Epithelial cell of prostate (primary cell): Measurements from ENCODE around the gene ZNF653.
"Not testable (repeated sequence)": the region's sequence is repeated elsewhere in the genome, so short reads cannot be mapped to it uniquely, and the experiment has no call there.

ENCODE experiments used
- DNase-seq: peaks from one replicate; pipeline ENCODE4 v3.0.0-alpha.2; 2011; ENCODE audit warnings: low read depth, low spot score
- H3K27ac ChIP-seq: fragments of 450-650 bp; 2 replicates; pipeline ENCODE4 v1.5.1; 2017; ENCODE audit warnings: mild to moderate bottlenecking

The ZNF653 gene

GRCh38 chr19:11437955-11438354 is 67.7 kb downstream of the ZNF653 start:
- DNase-seq = no peak
- no peak overlapping the region for H3K27ac ChIP-seq

- peak overlapping the region; percentile 57 for H3K27ac ChIP-seq
- no peak for DNase-seq
Measured at GRCh38 chr19:11435833-11436313, 69.8 kb downstream of the ZNF653 start.

DNA sequence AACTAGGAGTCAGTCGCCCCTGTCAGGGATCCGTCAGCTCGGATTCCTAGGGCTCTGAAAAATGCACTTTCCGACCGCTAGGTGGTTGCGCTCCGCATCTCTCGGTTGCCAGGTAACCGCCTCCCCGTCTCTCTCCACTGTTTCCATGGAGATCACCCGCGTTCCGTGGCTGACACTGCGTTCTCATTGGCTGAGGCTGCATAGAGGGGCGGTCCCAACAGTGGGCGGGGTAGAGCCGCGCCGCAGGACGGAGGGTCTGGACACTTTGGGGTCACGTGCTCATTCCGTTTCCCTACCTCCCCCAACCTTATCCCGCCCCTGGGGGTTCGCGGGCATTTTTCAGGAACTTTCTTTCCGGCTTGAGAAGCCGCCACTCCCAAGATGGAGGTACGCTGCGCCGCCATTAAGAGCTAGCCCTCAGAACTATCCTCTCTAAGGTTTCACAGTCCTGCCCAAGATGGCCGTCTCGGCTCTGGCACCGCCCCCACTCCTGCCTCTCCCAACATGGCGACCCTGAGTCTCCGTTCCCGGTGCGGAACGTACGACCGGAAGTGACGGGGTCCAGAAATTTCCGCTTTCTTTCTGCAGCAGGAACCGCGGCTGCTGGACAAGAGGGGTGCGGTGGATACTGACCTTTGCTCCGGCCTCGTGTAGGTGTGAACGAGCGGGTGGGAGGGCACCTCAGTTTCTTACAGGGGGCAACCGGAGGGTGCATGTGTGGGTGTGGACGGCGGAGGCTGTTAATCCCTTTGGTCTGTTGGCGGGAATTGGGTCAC is 70.4 kb downstream of the ZNF653 start, which contains the start of the genes ODAD3 and PRKCSH:
Gene ODAD3 (minus strand): TSS at position 65 of the 776 bp plus-strand sequence. CDS start 105 bp downstream, outside the sequence.
Gene PRKCSH (plus strand): TSS at position 579 of the 776 bp plus-strand sequence. CDS start 483 bp downstream, outside the sequence.
- peak; percentile 96 for DNase-seq
- peak within 1 kb of the TSS; percentile 57 for H3K27ac ChIP-seq

GRCh38 chr19:11434703-11435056 is 71.0 kb downstream of the ZNF653 start:
- H3K27ac ChIP-seq = peak overlapping the region; percentile 57
- DNase-seq = no peak

DNA sequence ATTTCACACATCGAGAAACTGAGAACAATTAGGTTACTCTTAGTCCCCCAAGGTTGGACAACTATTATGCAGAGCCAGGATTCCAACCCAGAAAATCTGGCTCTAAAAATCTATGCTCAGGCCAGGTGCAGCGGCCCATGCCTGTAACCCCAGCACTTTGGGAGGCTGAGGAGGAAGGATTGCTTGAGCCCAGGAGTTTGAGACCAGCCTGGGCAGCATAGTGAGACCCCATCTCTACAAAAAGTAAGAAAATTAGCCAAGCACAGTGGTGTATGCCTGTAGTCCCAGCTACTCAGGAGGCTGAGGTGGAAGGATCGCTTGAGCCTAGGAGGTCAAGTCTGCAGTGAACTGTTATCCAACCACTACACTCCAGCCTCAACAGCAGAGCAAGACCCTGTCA is 72.1 kb downstream of the ZNF653 start:
- not testable (repeated sequence) for DNase-seq, H3K27ac ChIP-seq
